Measurements from ENCODE around the gene MAB21L3. TPM values are rescaled to one million over a fixed set of nuclear protein-coding genes. Genes with fewer than 3 reads are reported as not detected.

Gene MAB21L3
- total RNA-seq, result not detected

- ATAC-seq, result no peak
These were observed at the start of gene MAB21L3 for GRCh38 chr1:116110567-116111523. Gene MAB21L3 (plus strand): TSS chr1:116111399. CDS start chr1:116112616, 1,217 bp downstream.

GRCh38 chr1:116062201-116062600 lies 49.0 kb upstream of the MAB21L3 start:
- Mint-ChIP-seq H3K4me3 (no peak overlapping the region), H3K4me1 (ENCODE audit: low read depth) (no peaks in the 10 kb centered on the region), H3K27ac (no peak overlapping the region), H3K27me3 (peaks cover 15% of the 10 kb centered on the region), H3K9me3 (peaks cover 3% of the 10 kb centered on the region), H3K36me3 (ENCODE audit: low read depth) (no peaks in the 10 kb centered on the region)
- no peak for TF ChIP-seq CTCF (IDR thresholded peaks at IDR 0.05)
- ATAC-seq (no peak), DNase-seq (no peak)
- POLR2A ChIA-PET, result no interaction called here
- CTCF ChIA-PET, result interaction anchor here (1.0 kb wide), 1 partner anchor 455 kb away, joined by 3 read pairs; no protein-coding TSS in a partner anchor
- intact Hi-C loops (cut with micrococcal nuclease), result no loop called here

More at GRCh38 chr1:116110567-116111523, at the start of gene MAB21L3:
- Mint-ChIP-seq H3K27ac (no peak within 1 kb of the TSS), H3K36me3 (ENCODE audit: low read depth) (no peaks in the 10 kb centered on the region), H3K9me3 (no peaks in the 10 kb centered on the region), H3K4me3 (no peak within 1 kb of the TSS), H3K4me1 (ENCODE audit: low read depth) (peaks cover 2% of the 10 kb centered on the region), H3K27me3 (peaks cover 3% of the 10 kb centered on the region)
- ChIA-PET CTCF (interaction anchor here (1.3 to 1.4 kb wide), 2 partner anchors 11 to 12 kb away, joined by 3 to 5 read pairs; no protein-coding TSS in a partner anchor), POLR2A (no interaction called here)
- TF ChIP-seq CTCF (IDR thresholded peaks at IDR 0.05), result no peak
- intact Hi-C loops (cut with micrococcal nuclease), result no loop called here
- DNase-seq, result no peak

DNA sequence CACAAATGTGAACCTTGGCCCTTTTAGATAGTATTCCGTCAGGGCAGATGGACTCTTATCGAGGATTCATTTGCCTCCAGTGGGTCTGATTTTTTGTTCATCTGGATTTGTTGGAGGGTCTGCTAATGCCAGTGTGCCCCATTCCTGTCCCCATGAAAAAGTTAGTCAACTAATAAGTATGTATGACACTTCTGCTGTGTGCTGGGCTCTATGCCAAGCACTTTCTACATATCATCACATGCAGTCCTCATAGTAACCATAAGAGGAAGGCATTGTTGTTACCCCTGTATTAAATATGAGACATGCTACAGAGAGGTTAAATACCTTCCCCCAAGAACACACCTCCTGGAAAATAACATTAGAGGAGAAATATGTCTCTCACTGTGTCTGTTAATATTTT lies 46.6 kb upstream of the MAB21L3 start:
- ATAC-seq, result no peak
- POLR2A ChIA-PET, result no interaction called here
- CTCF ChIA-PET, result no interaction called here
- intact Hi-C loops (cut with micrococcal nuclease), result no loop called here
- H3K27ac Mint-ChIP-seq, result no peak overlapping the region
- H3K27me3 Mint-ChIP-seq, result peaks cover 20% of the 10 kb centered on the region
- TF ChIP-seq CTCF (IDR thresholded peaks at IDR 0.05), result no peak
- H3K9me3 Mint-ChIP-seq, result no peaks in the 10 kb centered on the region
- no peak overlapping the region for H3K4me3 Mint-ChIP-seq
- H3K36me3 Mint-ChIP-seq (ENCODE audit: low read depth), result no peaks in the 10 kb centered on the region
- DNase-seq, result no peak
- no peaks in the 10 kb centered on the region for H3K4me1 Mint-ChIP-seq (ENCODE audit: low read depth)

- DNase-seq, result no peak
- Mint-ChIP-seq H3K36me3 (ENCODE audit: low read depth) (no peaks in the 10 kb centered on the region), H3K27ac (no peak overlapping the region), H3K4me3 (no peak overlapping the region), H3K27me3 (peaks cover 16% of the 10 kb centered on the region), H3K9me3 (no peaks in the 10 kb centered on the region), H3K4me1 (ENCODE audit: low read depth) (no peaks in the 10 kb centered on the region)
- POLR2A ChIA-PET, result no interaction called here
- ATAC-seq, result no peak
- TF ChIP-seq CTCF (IDR thresholded peaks at IDR 0.05), result no peak
- CTCF ChIA-PET, result no interaction called here
- intact Hi-C loops (cut with micrococcal nuclease), result no loop called here
These were observed 44.2 kb upstream of the MAB21L3 start for GRCh38 chr1:116066868-116067565.

DNA sequence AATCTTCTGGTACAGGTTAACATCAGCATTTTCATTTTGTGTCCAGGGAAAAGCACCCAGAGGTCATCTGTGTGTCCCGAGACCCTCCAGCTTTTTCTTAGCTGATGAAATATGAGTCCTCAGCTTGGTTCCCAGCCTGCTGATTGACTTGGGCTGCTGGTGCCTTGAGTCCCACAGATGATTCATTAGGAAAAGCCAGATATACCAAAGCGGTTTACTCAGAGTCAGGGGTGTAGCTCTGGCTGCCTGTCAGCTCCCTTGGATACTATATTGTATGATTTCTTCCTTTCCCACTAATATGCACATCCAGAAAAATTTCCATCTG lies 43.7 kb upstream of the MAB21L3 start:
- CTCF ChIA-PET, result no interaction called here
- intact Hi-C loops (cut with micrococcal nuclease), result no loop called here
- no peak for TF ChIP-seq CTCF (IDR thresholded peaks at IDR 0.05)

More for the DNA sequence above, 43.7 kb upstream of the MAB21L3 start:
- Mint-ChIP-seq H3K36me3 (ENCODE audit: low read depth) (no peaks in the 10 kb centered on the region), H3K27me3 (peaks cover 16% of the 10 kb centered on the region), H3K9me3 (no peaks in the 10 kb centered on the region), H3K27ac (no peak overlapping the region), H3K4me3 (no peak overlapping the region), H3K4me1 (ENCODE audit: low read depth) (no peaks in the 10 kb centered on the region)
- ATAC-seq (no peak), DNase-seq (no peak)
- POLR2A ChIA-PET, result no interaction called here

Measured in activated CD8-positive, alpha-beta T cell treated with anti-CD3 and anti-CD28 coated beads for 36 hours (primary cell).